ENCODE measurements around the gene GAST.

- no peak for TF ChIP-seq CTCF (IDR thresholded peaks at IDR 0.05 in 8 of 11, conservative IDR thresholded peaks at IDR 0.05 in 3 of 11)
- TF ChIP-seq POLR2AphosphoS5 (IDR thresholded peaks at IDR 0.05): no peak
- TF ChIP-seq POLR2A (IDR thresholded peaks at IDR 0.05): no peak
These were observed 18.3 kb downstream of the GAST start for GRCh38 chr17:41730479-41730878.
